Activated T-cell treated with anti-CD3 and anti-CD28 coated beads, Interleukin-2, amount 50 U/mL, for 1 hour (primary cell): ENCODE measurements around the gene R3HDM4.
A peak's percentile ranks its signal among the peaks of the same experiment; 100 is the strongest.
"Not testable (repeated sequence)": the region's sequence is repeated elsewhere in the genome, so short reads cannot be mapped to it uniquely, and the experiment has no call there.

Experiments
- DNase-seq: peaks from one replicate; pipeline ENCODE4 v3.0.0-alpha.2; 2020

R3HDM4 gene

GRCh38 chr19:911197-912033 is 1.6 kb downstream of the R3HDM4 start:
- peak; percentile 45 for DNase-seq

- peak; percentile 48 for DNase-seq
Observed at GRCh38 chr19:907183-907853, 5.7 kb downstream of the R3HDM4 start.

GRCh38 chr19:906480-906879 is 6.5 kb downstream of the R3HDM4 start:
- DNase-seq, result no peak

- no peak for DNase-seq
Observed at GRCh38 chr19:904545-904944, 8.5 kb downstream of the R3HDM4 start.

GRCh38 chr19:903266-903797 is 9.7 kb downstream of the R3HDM4 start:
- no peak for DNase-seq

- no peak for DNase-seq
Observed at GRCh38 chr19:902446-903226, 10.4 kb downstream of the R3HDM4 start.

GRCh38 chr19:902093-902370 is 11.0 kb downstream of the R3HDM4 start:
- no peak for DNase-seq

GRCh38 chr19:901216-902092 is 11.6 kb downstream of the R3HDM4 start:
- no peak for DNase-seq

GRCh38 chr19:900302-901111 is 12.5 kb downstream of the R3HDM4 start:
- DNase-seq, result peak; percentile 43

- DNase-seq, result no peak
Observed at GRCh38 chr19:900043-900301, 13.0 kb downstream of the R3HDM4 start.

- no peak for DNase-seq
Observed at GRCh38 chr19:899336-900042, 13.5 kb downstream of the R3HDM4 start.

GRCh38 chr19:898663-899062 is 14.4 kb downstream of the R3HDM4 start:
- DNase-seq, result peak; percentile 55

GRCh38 chr19:897442-898039 is 15.5 kb downstream of the R3HDM4 start:
- no peak for DNase-seq

- no peak for DNase-seq
Observed at GRCh38 chr19:896999-897398, 16.0 kb downstream of the R3HDM4 start.

GRCh38 chr19:896434-896833 is 16.6 kb downstream of the R3HDM4 start:
- no peak for DNase-seq

- peak; percentile 90 for DNase-seq
Observed at GRCh38 chr19:892894-893689, 19.9 kb downstream of the R3HDM4 start, which contains the start of the genes MED16 and RNU6-9. TSS of gene MED16 (minus strand) at chr19:893187. CDS start at chr19:891131, 2,056 bp downstream. TSS of gene RNU6-9 (plus strand) at chr19:893484.

- no peak for DNase-seq
Observed at GRCh38 chr19:892243-892893, 20.7 kb downstream of the R3HDM4 start.

GRCh38 chr19:891421-892200 is 21.4 kb downstream of the R3HDM4 start:
- not testable (repeated sequence) for DNase-seq
